GM19099 (cell line): ENCODE results near the gene RBMS1.

Experiments used
- POLR2A ChIP-seq: IDR thresholded peaks from 3 replicates; pipeline ENCODE4 v1.6.1; 2011; ENCODE audit warnings: low read depth; ENCODE audit not compliant: insufficient read length; ENCODE audit errors: extremely low read depth

RBMS1 gene

GRCh38 chr2:160459538-160460332 is 33.9 kb downstream of the RBMS1 start:
- no peak for TF ChIP-seq POLR2A

DNA sequence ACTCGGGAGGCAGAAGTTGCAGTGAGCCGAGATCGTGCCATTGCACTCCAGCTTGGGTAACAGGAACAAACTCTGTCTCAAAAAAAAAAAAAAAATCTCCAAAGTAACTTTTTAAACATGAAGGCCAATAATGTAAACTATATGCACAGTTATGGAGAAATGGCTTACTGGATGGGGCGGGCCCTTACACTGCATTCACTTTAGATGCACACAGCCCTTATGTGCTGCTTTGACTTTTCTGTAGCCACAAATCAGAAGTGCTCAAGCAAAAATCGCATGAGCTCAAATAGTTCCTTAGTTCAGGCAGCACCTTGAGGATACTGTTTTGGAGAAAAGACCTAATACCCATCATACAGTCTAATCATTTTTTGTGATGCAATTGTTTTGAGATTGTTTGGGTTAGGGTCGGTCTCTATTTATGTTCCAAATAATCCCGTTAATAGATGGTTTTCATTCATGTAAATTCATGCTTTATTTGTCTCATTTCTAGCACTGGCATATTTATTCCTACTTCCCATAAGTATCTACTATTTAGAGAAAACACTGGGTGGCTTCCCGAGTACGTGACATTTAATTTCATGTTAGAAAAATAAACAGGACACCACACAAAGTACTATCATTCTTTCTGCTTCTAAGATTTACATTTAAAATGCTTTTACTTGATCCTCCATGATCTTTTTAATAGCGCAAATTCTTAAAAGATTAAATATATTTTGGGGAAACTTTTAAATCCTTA is 34.7 kb downstream of the RBMS1 start:
- TF ChIP-seq POLR2A, result no peak

DNA sequence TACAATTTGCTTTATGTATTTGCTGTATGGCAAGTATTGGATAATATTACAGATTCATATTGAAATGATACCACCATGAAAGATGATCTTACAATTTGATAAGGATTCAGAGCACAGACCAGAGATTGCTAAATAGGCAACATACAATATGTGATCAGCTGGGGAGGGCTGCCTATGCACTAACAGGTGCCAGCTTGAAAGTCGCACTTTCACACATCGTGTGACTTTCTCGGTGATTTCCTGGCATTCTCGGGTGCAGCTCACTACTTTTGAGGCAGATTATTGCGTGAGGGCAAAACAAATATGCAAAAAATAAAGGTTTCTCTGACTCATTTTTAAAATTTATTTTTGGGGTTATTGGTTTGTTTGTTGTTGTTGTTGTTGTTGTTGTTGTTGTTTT is 36.0 kb downstream of the RBMS1 start:
- no peak for TF ChIP-seq POLR2A

DNA sequence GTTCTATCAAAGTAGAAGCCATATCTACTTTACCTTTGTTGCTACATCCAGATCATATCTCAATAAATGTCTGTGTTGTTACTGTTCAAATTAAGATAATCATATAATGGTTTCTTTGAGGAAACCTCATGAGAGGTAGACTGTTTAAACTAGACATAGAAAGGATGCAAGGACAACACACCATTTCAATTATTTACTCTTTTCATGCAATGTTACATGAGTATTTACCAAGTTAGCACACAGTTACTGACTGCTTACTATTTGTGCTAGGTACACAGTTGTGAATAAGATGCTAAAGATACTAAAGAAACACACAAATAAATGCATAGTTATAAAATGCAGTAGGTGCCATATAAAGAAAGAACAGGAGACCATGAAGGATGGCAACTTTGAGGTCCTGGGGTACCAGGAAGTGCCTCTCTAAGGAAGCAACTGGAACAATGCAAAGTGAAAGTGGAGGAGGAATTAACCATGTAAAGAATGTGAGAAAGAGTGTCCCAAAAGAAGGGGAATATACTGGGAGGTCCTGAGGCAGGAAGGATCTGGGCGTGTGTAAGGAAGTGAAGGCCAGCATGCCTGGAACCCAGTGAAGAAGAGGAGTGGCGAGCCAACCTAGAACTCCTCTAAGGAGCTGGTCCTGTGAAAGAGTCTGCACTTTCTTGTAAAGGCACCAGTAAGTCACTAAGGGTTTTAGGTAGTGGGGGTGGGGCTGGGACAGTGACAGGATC is 39.4 kb downstream of the RBMS1 start:
- no peak for TF ChIP-seq POLR2A

DNA sequence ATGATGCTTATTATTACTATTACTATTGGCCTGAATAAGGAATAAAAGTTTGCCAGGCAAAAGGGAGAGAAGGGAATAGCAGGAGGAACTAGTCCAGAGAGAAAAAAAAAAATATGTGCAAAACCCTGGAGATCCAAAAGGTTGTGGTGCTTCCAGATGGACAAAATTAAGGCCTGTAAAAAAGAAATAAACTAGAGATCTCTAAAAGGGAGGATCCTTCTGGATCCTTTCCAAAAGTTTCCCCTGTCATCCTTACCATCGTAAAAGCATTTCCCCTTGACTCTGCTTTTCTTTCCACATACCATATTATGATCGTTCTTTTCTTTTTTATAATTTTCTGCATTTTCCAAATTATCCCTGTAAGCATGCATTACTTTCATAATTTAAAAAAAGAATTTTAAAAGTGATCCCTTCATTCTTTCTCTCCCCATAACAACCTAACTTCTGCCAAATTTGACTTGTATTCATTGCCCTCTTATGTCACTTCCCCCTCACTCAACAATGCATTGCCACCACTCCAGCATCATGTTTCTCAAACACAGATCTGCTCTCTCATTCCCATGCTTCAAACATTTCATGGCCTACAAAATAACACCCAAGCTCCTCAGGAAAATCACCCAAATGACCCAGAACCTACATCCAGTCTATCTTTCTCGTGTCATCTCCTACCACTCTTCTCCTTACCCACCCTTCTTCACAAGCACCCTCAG is 40.3 kb downstream of the RBMS1 start:
- no peak for TF ChIP-seq POLR2A

- no peak for TF ChIP-seq POLR2A
Measured at GRCh38 chr2:160450486-160450885, 43.1 kb downstream of the RBMS1 start.

GRCh38 chr2:160445673-160446072 is 47.9 kb downstream of the RBMS1 start:
- TF ChIP-seq POLR2A, result no peak

GRCh38 chr2:160442603-160443002 is 51.0 kb downstream of the RBMS1 start:
- no peak for TF ChIP-seq POLR2A

- no peak for TF ChIP-seq POLR2A
Measured at GRCh38 chr2:160440888-160441287, 52.7 kb downstream of the RBMS1 start.

DNA sequence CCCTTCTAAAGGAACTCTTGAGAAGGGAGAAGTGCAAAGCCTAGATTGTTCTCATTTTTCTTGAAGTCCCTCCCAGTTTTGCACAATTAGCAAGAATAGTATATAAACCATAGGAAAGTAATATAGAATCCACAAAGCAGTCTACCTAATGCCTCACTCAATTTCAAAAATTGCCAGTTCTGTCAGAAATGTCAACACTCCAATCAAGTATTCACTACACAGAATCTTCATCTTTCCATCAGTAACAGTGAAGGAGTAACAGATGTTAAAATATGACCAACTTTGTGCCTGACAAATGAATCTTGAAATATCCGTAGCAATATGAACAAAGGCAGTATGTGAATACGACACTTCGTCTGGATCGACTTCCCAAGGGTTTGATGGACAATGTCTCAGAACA is 56.3 kb downstream of the RBMS1 start:
- TF ChIP-seq POLR2A, result no peak

GRCh38 chr2:160434254-160434948 is 59.2 kb downstream of the RBMS1 start:
- no peak for TF ChIP-seq POLR2A

GRCh38 chr2:160433466-160434140 is 60.0 kb downstream of the RBMS1 start:
- TF ChIP-seq POLR2A, result no peak

- no peak for TF ChIP-seq POLR2A
Measured at GRCh38 chr2:160432633-160433032, 61.0 kb downstream of the RBMS1 start.

DNA sequence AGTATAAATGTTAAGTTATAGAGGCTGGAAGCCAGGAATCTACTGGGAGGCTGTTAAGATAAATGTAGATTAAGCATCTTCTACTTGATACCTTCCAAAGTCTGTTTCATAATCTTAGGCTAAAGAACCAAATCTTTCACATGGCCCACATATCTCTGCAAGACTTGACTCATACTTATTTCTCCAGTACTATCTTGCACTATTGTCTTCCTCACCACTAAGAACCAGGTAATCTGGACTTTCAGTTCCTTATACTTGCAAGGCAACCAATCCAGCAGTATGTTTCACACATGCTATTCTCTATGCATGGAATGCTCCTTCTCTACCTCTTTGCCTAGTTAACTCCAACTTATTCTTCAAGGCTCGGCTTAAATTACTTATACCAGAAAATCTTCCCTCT is 62.2 kb downstream of the RBMS1 start:
- no peak for TF ChIP-seq POLR2A
